Nephron (organoid): ENCODE measurements around the gene ARSA.
A peak's percentile ranks its signal among the peaks of the same experiment; 100 is the strongest.

Source experiments
- H3K27ac Mint-ChIP-seq, 3 experiments: 2 replicates each; pipeline ENCODE4 v1.8.0; 2020; ENCODE audit warnings: mixed read lengths in 3 of 3, mild to moderate bottlenecking in 2 of 3, moderate library complexity in 1 of 3
- H3K27me3 Mint-ChIP-seq: 2 replicates; pipeline ENCODE4 v1.8.0; 2021; ENCODE audit warnings: low read depth, mild to moderate bottlenecking, moderate library complexity, mixed read lengths
- H3K36me3 Mint-ChIP-seq: 2 replicates; pipeline ENCODE4 v1.8.0; 2020; ENCODE audit warnings: low read depth, mixed read lengths
- H3K4me1 Mint-ChIP-seq: 2 replicates; pipeline ENCODE4 v1.8.0; 2020; ENCODE audit warnings: mixed read lengths
- H3K4me3 Mint-ChIP-seq, 3 experiments: 2 replicates each; pipeline ENCODE4 v1.8.0; 2020; ENCODE audit warnings: mild to moderate bottlenecking in 3 of 3, mixed read lengths in 3 of 3, moderate library complexity in 2 of 3
- H3K9me3 Mint-ChIP-seq: 2 replicates; pipeline ENCODE4 v1.8.0; 2020; ENCODE audit warnings: mixed read lengths
- TF ChIP-seq, protein P1 (sequence below), 3 experiments: fragments of 200-600 bp; sonication (generic); IDR thresholded peaks; one replicate each; pipeline ENCODE4 v1.5.0; 2021; ENCODE audit warnings: antibody characterized with exemption in 3 of 3; ENCODE audit not compliant: unreplicated experiment in 3 of 3

ARSA gene

DNA sequence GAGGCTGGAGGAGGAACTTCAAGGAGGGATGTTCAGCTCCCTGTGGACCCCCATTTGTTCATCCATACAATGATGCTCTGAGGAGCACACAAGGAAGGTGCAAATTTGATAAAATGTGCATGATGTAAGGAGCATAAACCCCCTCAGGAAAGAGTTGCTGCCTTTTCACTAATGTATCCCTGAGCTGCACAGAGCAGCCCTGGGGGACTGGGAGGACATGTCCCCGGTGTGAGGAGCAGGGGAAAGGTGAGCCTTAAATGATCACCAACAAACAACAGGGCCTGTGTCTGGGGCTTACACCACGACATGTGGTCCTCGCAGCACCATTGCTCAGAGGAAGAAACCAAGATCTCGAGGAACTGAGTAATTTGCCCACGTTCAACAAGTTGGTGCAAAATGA lies 30.9 kb downstream of the ARSA start:
- Mint-ChIP-seq H3K4me1 (peaks cover 6% of the 10 kb centered on the region), H3K4me3 (peak overlapping the region; percentile 15 to 46 (median 40)), H3K36me3 (peaks cover 13% of the 10 kb centered on the region), H3K27ac (no peak overlapping the region), H3K9me3 (no peaks in the 10 kb centered on the region), H3K27me3 (peaks cover 18% of the 10 kb centered on the region)
- TF ChIP-seq, protein P1, sequence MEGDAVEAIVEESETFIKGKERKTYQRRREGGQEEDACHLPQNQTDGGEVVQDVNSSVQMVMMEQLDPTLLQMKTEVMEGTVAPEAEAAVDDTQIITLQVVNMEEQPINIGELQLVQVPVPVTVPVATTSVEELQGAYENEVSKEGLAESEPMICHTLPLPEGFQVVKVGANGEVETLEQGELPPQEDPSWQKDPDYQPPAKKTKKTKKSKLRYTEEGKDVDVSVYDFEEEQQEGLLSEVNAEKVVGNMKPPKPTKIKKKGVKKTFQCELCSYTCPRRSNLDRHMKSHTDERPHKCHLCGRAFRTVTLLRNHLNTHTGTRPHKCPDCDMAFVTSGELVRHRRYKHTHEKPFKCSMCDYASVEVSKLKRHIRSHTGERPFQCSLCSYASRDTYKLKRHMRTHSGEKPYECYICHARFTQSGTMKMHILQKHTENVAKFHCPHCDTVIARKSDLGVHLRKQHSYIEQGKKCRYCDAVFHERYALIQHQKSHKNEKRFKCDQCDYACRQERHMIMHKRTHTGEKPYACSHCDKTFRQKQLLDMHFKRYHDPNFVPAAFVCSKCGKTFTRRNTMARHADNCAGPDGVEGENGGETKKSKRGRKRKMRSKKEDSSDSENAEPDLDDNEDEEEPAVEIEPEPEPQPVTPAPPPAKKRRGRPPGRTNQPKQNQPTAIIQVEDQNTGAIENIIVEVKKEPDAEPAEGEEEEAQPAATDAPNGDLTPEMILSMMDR (IDR thresholded peaks at IDR 0.05; ENCODE audit: unreplicated experiment in 3 of 3): no peak

DNA sequence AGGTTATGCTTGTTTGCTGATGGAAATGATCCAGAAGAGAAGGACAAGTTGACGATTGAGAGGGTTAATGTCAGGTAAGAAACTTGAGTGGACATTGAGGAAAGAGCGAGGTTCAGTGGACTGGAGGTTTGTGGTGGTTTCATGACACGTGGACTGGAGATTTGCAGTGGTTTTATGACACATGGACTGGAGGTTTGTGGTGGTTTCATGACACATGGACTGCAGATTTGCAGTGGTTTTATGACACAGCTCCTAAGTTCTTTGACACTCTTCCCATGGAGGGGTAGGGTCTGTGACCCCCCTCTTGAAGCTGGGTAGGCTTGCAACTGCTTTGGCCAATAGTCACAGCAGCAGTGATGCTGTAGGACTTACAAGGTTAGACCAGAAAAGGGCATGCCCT lies 32.8 kb downstream of the ARSA start:
- no peak overlapping the region for H3K27ac Mint-ChIP-seq
- H3K4me1 Mint-ChIP-seq: no peaks in the 10 kb centered on the region

DNA sequence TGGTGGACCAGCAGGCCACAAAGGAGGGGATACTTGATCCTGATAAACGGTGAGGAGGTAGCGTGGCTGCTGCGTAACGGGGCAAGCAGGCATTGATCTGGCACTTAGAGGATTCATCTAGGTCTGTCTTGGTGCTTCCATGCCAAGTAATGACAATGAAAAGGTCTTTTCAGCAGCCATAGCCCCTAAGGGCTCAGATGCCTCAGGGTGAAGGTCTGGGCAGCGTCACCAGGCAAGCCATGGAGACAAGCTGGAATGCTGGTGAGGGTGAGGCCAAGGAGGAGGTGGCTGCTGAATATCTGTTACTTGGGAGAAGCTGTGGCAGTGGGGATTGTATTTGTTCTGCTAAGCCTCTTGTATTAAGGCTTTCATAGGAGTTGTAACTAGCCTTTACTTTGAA lies 40.5 kb downstream of the ARSA start:
- no peaks in the 10 kb centered on the region for H3K4me1 Mint-ChIP-seq
- H3K36me3 Mint-ChIP-seq: peaks cover 4% of the 10 kb centered on the region

More for the DNA sequence above, 32.8 kb downstream of the ARSA start:
- H3K36me3 Mint-ChIP-seq: peaks cover 13% of the 10 kb centered on the region
- H3K4me3 Mint-ChIP-seq: no peak overlapping the region
- TF ChIP-seq, protein P1 (IDR thresholded peaks at IDR 0.05; ENCODE audit: unreplicated experiment in 3 of 3): no peak
- H3K9me3 Mint-ChIP-seq: no peaks in the 10 kb centered on the region
- H3K27me3 Mint-ChIP-seq: peaks cover 11% of the 10 kb centered on the region

DNA sequence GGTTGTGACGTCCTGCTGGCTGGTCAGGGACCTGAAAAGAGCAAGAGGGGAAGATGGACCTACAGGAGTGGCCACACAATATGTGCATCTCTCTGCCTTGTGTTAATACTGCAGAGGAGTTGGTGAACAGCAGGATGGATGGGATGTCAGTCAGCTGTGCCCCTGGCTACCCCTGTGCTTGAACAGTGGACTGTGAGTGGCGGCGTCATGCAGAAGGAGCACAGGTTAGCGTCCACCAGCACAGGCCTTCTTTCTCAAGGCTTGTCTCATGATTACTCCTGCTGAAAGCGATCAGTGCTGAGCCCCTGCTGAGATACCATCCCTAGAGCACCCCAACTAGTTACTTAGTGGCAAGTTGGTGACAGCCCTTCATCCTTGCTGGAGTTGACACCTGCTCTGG lies 41.5 kb downstream of the ARSA start:
- Mint-ChIP-seq H3K27me3 (no peaks in the 10 kb centered on the region), H3K4me3 (no peak overlapping the region), H3K27ac (no peak overlapping the region), H3K36me3 (no peaks in the 10 kb centered on the region), H3K9me3 (no peaks in the 10 kb centered on the region), H3K4me1 (no peaks in the 10 kb centered on the region)
- TF ChIP-seq, protein P1 (IDR thresholded peaks at IDR 0.05; ENCODE audit: unreplicated experiment in 3 of 3): no peak

More for the DNA sequence above, 40.5 kb downstream of the ARSA start:
- Mint-ChIP-seq H3K27ac (no peak overlapping the region), H3K9me3 (no peaks in the 10 kb centered on the region), H3K27me3 (no peaks in the 10 kb centered on the region), H3K4me3 (no peak overlapping the region)
- TF ChIP-seq, protein P1 (IDR thresholded peaks at IDR 0.05; ENCODE audit: unreplicated experiment in 3 of 3): no peak

DNA sequence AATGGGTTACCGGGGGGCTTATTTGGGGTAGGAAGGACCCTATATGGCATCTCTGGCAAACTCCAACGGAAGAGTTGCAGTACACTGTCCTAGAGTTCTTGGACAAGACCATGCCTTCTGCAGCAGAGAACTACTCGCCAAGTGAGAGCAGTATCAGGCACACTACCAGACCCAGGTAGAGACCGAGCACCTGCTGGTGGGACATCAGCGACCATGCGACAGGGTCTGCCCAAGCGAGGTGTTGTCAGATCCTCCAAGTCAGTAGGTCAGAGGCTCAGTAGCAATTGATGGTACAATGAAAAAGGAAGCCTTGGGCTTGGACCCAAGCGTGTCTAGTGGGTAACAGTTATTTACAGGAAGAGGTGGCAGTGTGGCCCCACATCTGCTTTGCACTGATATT lies 42.2 kb downstream of the ARSA start:
- no peaks in the 10 kb centered on the region for H3K27me3 Mint-ChIP-seq
- no peaks in the 10 kb centered on the region for H3K9me3 Mint-ChIP-seq
- no peaks in the 10 kb centered on the region for H3K4me1 Mint-ChIP-seq
- TF ChIP-seq, protein P1 (IDR thresholded peaks at IDR 0.05; ENCODE audit: unreplicated experiment in 3 of 3): no peak
- H3K4me3 Mint-ChIP-seq: peak overlapping the region in 1 of 3 experiments; percentile 34
- no peaks in the 10 kb centered on the region for H3K36me3 Mint-ChIP-seq
- no peak overlapping the region for H3K27ac Mint-ChIP-seq

DNA sequence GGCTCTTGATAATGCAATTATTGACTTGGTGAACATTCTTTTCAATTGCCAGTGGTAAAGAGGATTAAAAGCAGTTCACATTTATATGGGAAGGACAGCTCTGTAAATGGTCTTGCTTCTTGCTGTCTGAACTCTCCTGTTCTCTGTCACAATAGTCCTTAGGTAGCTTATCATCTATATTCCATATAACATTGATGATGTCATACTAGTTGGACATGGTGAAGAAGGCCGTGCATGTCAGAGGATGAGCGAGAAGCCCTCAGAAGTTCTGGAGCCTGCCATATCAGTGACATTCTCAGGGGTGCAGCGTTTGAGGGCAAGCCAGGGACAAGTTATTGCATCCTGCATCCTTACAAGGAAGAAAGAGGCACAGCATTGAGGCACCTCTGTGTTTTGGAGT lies 42.7 kb downstream of the ARSA start:
- Mint-ChIP-seq H3K27ac (no peak overlapping the region), H3K36me3 (peaks cover 5% of the 10 kb centered on the region), H3K9me3 (no peaks in the 10 kb centered on the region), H3K4me1 (peaks cover 2% of the 10 kb centered on the region), H3K4me3 (peak overlapping the region; percentile 31 to 67 (median 59)), H3K27me3 (no peaks in the 10 kb centered on the region)
- TF ChIP-seq, protein P1 (IDR thresholded peaks at IDR 0.05; ENCODE audit: unreplicated experiment in 3 of 3): no peak
